DOHH2 (cell line): ENCODE results near the gene HSPB9.
"Not testable (repeated sequence)": the region's sequence is repeated elsewhere in the genome, so short reads cannot be mapped to it uniquely, and the experiment has no call there.

ENCODE experiments used
- H3F3A ChIP-seq: fragments of 200-600 bp; sonication (generic), shearing (Covaris generic); 2 replicates; pipeline ENCODE4 v1.6.0; 2016; ENCODE audit warnings: antibody characterized with exemption, mild to moderate bottlenecking; ENCODE audit not compliant: control insufficient read depth, insufficient read depth
- H3K27ac ChIP-seq: fragments of 200-600 bp; sonication (generic); 2 replicates; pipeline ENCODE4 v1.5.1; 2014; ENCODE audit warnings: low read depth, mild to moderate bottlenecking, low read length, moderate library complexity
- H3K27me3 ChIP-seq: fragments of 200-600 bp; sonication (generic); 2 replicates; pipeline ENCODE4 v1.6.1; 2014; ENCODE audit warnings: mild to moderate bottlenecking, low read length, mixed read lengths; ENCODE audit not compliant: control insufficient read depth
- H3K36me3 ChIP-seq: fragments of 200-600 bp; sonication (generic); 2 replicates; pipeline ENCODE4 v1.6.1; 2014; ENCODE audit warnings: mild to moderate bottlenecking, low read length, moderate library complexity, mixed read lengths; ENCODE audit not compliant: control insufficient read depth
- H3K4me1 ChIP-seq: fragments of 200-600 bp; sonication (generic); 2 replicates; pipeline ENCODE4 v1.6.1; 2014; ENCODE audit warnings: mild to moderate bottlenecking, low read length, mixed read lengths; ENCODE audit not compliant: control insufficient read depth
- H3K4me2 ChIP-seq: fragments of 200-600 bp; sonication (generic); 2 replicates; pipeline ENCODE4 v1.6.0; 2014; ENCODE audit warnings: mild to moderate bottlenecking, low read length, moderate library complexity
- H3K4me3 ChIP-seq: fragments of 200-600 bp; sonication (generic); 2 replicates; pipeline ENCODE4 v1.5.1; 2014; ENCODE audit warnings: mild to moderate bottlenecking, low read length, mixed read lengths
- H3K79me2 ChIP-seq: fragments of 200-600 bp; sonication (generic); 2 replicates; pipeline ENCODE4 v1.6.1; 2014; ENCODE audit warnings: mild to moderate bottlenecking, low read length, mixed read lengths; ENCODE audit not compliant: control insufficient read depth
- H3K9me2 ChIP-seq: fragments of 200-600 bp; sonication (generic); replicated peaks from 2 replicates; pipeline ENCODE4 v1.6.1; 2014; ENCODE audit warnings: mild to moderate bottlenecking, low read length, mixed read lengths; ENCODE audit not compliant: control insufficient read depth
- H3K9me3 ChIP-seq: fragments of 200-600 bp; sonication (generic); 2 replicates; pipeline ENCODE4 v1.6.1; 2014; ENCODE audit warnings: antibody characterized with exemption, low read length, mixed read lengths; ENCODE audit not compliant: control insufficient read depth, insufficient read depth
- H4K20me1 ChIP-seq: fragments of 200-600 bp; sonication (generic); 2 replicates; pipeline ENCODE4 v1.6.0; 2014; ENCODE audit warnings: low read depth, mild to moderate bottlenecking, antibody characterized with exemption, low read length, moderate library complexity; ENCODE audit not compliant: control insufficient read depth, insufficient read depth
- CTCF ChIP-seq: fragments of 200-600 bp; sonication (generic); IDR thresholded peaks from one replicate; pipeline ENCODE4 v1.5.1; 2014; ENCODE audit warnings: antibody characterized with exemption, mild to moderate bottlenecking, low read depth, low read length; ENCODE audit not compliant: poor library complexity, severe bottlenecking
- EZH2phosphoT487 ChIP-seq: fragments of 200-600 bp; sonication (generic); IDR thresholded peaks from 2 replicates; pipeline ENCODE4 v1.6.1; 2017; ENCODE audit warnings: borderline replicate concordance, mild to moderate bottlenecking, antibody characterized with exemption, low read length, moderate library complexity, mixed read lengths

The HSPB9 gene

DNA sequence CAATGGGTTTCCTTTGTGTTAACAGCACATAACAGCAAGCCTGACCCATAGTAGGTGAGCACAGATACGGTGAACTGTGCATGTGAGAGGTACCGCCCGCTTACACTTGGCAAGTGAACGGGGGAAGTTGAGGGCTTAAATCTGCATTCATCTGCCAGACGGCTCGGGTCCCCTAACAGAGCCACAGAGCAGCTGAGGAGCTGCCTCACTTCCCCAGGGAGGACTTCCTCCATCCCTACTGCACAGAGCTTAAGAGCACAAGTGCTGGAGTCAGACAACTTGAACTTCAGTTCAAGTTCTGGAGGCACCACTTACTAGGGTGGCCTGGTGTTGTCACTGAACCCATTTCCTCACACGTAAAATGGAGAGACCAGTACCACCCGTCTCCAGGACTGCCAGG is 18.8 kb downstream of the HSPB9 start:
- H4K20me1 ChIP-seq = peaks cover 12% of the 10 kb centered on the region; the same call in 1 of the 2 replicates
- H3K27me3 ChIP-seq = no peaks in the 10 kb centered on the region
- peaks cover 22% of the 10 kb centered on the region for H3K4me1 ChIP-seq
- H3K4me2 ChIP-seq = no peak overlapping the region
- peaks cover 3% of the 10 kb centered on the region; the same call in 1 of the 2 replicates for H3F3A ChIP-seq
- peaks cover 91% of the 10 kb centered on the region for H3K79me2 ChIP-seq
- peaks cover 37% of the 10 kb centered on the region for H3K36me3 ChIP-seq
- H3K9me3 ChIP-seq = no peaks in the 10 kb centered on the region
- no peaks in the 10 kb centered on the region for H3K9me2 ChIP-seq
- H3K27ac ChIP-seq = no peak overlapping the region
- TF ChIP-seq EZH2phosphoT487 = no peak
- TF ChIP-seq CTCF = no peak
- H3K4me3 ChIP-seq = no peak overlapping the region

DNA sequence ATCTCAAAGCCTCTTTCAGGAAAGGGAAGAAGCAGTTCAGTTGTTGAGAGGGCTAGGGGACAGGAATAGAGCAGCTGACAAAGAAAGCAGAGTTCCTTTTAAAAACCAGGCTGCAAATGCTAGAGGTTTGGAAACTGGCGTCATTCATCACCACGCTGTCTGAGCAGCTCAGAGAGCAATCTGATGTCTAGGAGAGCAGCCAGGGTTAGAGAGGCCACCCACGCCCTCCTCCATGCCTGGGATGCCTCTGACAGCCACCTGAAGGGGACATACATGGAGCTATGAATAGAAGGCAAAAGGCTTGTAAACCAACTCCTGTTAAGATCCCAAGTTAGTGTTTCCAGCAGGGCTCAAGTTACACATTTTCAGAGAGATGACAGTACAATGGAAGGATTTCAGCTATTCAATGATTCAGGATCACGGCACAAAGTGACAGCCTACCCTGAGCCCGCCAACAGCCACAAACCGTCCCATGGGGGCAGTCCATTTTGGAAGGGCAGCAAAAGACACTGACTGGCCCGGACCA is 19.8 kb downstream of the HSPB9 start:
- no peaks in the 10 kb centered on the region for H3K9me3 ChIP-seq
- no peaks in the 10 kb centered on the region for H3K27me3 ChIP-seq
- no peak overlapping the region for H3K4me3 ChIP-seq
- no peaks in the 10 kb centered on the region for H3F3A ChIP-seq
- H3K4me1 ChIP-seq = peaks cover 11% of the 10 kb centered on the region
- no peak overlapping the region for H3K27ac ChIP-seq
- TF ChIP-seq CTCF = no peak
- no peak for TF ChIP-seq EZH2phosphoT487
- no peaks in the 10 kb centered on the region for H3K9me2 ChIP-seq
- peaks cover 89% of the 10 kb centered on the region for H3K79me2 ChIP-seq
- no peak overlapping the region for H3K4me2 ChIP-seq
- H3K36me3 ChIP-seq = peaks cover 35% of the 10 kb centered on the region
- peaks cover 8% of the 10 kb centered on the region; the same call in 1 of the 2 replicates for H4K20me1 ChIP-seq

DNA sequence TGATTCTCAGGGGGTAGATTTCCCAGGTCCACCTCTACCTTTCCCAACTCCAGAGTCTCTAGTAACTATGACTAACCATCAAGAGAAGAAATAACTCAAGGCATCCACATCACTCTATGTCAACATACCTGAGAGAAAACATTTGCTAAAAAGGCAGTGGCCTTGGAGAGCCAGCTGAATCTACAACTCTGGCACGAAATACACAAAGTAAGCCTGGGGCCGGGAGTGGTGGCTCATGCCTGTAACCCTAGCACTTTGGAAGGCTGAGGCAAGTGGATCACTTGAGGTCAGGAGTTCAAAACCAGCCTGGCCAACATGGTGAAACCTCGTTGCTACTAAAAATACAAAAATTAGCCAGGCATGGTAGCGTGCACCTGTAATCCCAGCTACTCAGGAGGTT is 20.5 kb downstream of the HSPB9 start:
- not testable (repeated sequence) for H3K27me3 ChIP-seq, H3K4me2 ChIP-seq, H3K9me3 ChIP-seq, H3K27ac ChIP-seq, H3K4me3 ChIP-seq, H3K9me2 ChIP-seq, H4K20me1 ChIP-seq, H3F3A ChIP-seq, H3K4me1 ChIP-seq
- Histone ChIP-seq H3K79me2 (peaks cover 89% of the 10 kb centered on the region), H3K36me3 (peaks cover 32% of the 10 kb centered on the region)

DNA sequence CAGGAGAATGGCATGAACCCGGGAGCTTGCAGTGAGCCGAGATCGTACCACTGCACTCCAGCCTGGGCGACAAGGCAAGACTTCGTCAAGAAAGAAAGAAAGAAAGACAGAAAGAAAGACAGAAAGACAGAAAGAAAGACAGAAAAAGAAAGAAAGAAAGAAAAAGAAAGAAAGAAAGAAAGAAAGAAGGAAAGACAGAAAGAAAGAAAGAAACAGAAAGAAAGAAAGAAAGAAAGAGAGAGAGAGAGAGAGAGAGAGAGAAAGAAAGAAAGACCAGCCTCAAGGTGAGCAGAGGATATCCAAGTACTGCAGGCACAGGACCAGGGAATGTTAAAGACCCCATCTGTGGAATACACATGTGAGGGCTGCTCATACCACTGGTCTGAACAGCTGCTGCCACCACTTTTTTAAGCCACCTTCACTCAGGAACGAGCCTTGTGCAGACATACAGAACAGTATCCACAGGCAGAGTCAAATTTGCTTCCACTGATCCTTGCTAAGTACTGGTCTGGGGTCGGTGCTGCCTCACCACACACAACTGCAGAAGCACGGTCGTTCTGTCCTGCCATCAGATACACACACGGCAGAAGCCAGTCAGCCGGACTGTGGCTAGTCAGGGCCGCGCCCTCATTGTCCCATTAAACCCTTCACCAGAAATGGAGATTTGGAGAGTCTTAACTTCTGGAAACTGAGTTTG is 24.5 kb downstream of the HSPB9 start:
- Histone ChIP-seq H3F3A (no peaks in the 10 kb centered on the region), H3K4me3 (no peak overlapping the region), H3K27me3 (no peaks in the 10 kb centered on the region), H3K9me3 (no peaks in the 10 kb centered on the region), H3K36me3 (peaks cover 37% of the 10 kb centered on the region), H4K20me1 (0 out of 2 replicates have a peak, but pooled peaks cover 4% of the 10 kb centered on the region), H3K9me2 (no peaks in the 10 kb centered on the region), H3K79me2 (peaks cover 88% of the 10 kb centered on the region), H3K27ac (no peak overlapping the region), H3K4me2 (no peak overlapping the region), H3K4me1 (no peaks in the 10 kb centered on the region; the same call in 1 of the 2 replicates)
- no peak for TF ChIP-seq CTCF
- no peak for TF ChIP-seq EZH2phosphoT487
